ENCODE data around the gene ASB16. TPM values are rescaled to one million over a fixed set of nuclear protein-coding genes. Genes with fewer than 3 reads are reported as not detected.

The ASB16 gene
- total and polyA plus RNA-seq, 9 of the 15 experiments (the other 6 are each of a cell fraction or from before 2014, with no cell fraction given), result 0.03 to 0.07 TPM; not detected in 7

DNA sequence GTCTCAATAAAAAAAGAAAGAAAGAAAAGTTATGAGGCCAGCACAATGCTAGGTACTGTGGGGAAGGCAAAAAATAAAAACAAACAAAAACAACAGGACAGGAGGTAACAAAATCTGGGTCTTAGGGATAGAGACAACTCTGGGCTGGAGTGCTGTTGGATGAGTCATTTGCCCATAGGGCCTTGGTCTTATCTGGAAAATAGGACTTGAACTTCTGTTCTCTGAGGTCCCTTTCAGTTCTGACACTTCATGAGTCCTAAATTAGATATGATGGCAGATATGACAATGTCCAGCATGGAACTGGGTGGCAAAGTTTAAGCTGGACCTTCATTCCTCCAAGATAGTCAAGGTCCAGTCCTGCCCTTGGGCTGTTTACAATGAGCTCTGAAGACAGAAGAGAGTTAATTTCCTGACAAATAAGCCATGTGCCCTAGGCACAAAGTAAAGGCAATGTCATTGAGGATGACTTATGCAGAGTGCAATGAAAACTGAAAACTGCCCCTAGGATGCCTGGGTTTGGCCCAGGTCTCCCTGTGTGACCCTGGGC, 38.2 kb upstream of the ASB16 start (continued):
- TF ChIP-seq CUX1 (CRISPR knock-in tag; IDR thresholded peaks at IDR 0.05) (no peak), ZNF830 (CRISPR knock-in tag; IDR thresholded peaks at IDR 0.05) (no peak), NCOA6 (IDR thresholded peaks at IDR 0.05) (no peak), NCOA1 (IDR thresholded peaks at IDR 0.05; ENCODE audit: low read depth) (0 out of 2 replicates have a peak, but pooled peaks have one; percentile 17), ZNF561 (CRISPR knock-in tag; conservative IDR thresholded peaks at IDR 0.05) (no peak), NBN (IDR thresholded peaks at IDR 0.05; ENCODE audit: low read depth) (0 out of 2 replicates have a peak, but pooled peaks have one; percentile 72), RBM17 (IDR thresholded peaks at IDR 0.05; ENCODE audit: borderline replicate concordance, low read depth, low read length) (no peak), OTX1 (CRISPR knock-in tag; IDR thresholded peaks at IDR 0.05) (no peak), MAFK (IDR thresholded peaks at IDR 0.05; ENCODE audit: low read length) (no peak), ZSCAN32 (CRISPR knock-in tag; IDR thresholded peaks at IDR 0.05) (no peak), SOX6 (IDR thresholded peaks at IDR 0.05) (no peak), PHTF2 (CRISPR knock-in tag; IDR thresholded peaks at IDR 0.05) (no peak), RBFOX2 (IDR thresholded peaks at IDR 0.05; ENCODE audit: low read depth, low read length) (no peak), EWSR1 (IDR thresholded peaks at IDR 0.05; ENCODE audit: borderline replicate concordance, low read depth, partially characterized antibody) (no peak), MTA3 (IDR thresholded peaks at IDR 0.05; ENCODE audit: borderline replicate concordance) (0 out of 2 replicates have a peak, but pooled peaks have one; percentile 34)
- TF ChIP-seq, protein P1, sequence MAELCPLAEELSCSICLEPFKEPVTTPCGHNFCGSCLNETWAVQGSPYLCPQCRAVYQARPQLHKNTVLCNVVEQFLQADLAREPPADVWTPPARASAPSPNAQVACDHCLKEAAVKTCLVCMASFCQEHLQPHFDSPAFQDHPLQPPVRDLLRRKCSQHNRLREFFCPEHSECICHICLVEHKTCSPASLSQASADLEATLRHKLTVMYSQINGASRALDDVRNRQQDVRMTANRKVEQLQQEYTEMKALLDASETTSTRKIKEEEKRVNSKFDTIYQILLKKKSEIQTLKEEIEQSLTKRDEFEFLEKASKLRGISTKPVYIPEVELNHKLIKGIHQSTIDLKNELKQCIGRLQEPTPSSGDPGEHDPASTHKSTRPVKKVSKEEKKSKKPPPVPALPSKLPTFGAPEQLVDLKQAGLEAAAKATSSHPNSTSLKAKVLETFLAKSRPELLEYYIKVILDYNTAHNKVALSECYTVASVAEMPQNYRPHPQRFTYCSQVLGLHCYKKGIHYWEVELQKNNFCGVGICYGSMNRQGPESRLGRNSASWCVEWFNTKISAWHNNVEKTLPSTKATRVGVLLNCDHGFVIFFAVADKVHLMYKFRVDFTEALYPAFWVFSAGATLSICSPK (IDR thresholded peaks at IDR 0.05; ENCODE audit: borderline replicate concordance), result no peak
- TF ChIP-seq, protein P2, sequence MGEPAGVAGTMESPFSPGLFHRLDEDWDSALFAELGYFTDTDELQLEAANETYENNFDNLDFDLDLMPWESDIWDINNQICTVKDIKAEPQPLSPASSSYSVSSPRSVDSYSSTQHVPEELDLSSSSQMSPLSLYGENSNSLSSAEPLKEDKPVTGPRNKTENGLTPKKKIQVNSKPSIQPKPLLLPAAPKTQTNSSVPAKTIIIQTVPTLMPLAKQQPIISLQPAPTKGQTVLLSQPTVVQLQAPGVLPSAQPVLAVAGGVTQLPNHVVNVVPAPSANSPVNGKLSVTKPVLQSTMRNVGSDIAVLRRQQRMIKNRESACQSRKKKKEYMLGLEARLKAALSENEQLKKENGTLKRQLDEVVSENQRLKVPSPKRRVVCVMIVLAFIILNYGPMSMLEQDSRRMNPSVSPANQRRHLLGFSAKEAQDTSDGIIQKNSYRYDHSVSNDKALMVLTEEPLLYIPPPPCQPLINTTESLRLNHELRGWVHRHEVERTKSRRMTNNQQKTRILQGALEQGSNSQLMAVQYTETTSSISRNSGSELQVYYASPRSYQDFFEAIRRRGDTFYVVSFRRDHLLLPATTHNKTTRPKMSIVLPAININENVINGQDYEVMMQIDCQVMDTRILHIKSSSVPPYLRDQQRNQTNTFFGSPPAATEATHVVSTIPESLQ (CRISPR knock-in tag; IDR thresholded peaks at IDR 0.05), result no peak
- TF ChIP-seq, protein P3, sequence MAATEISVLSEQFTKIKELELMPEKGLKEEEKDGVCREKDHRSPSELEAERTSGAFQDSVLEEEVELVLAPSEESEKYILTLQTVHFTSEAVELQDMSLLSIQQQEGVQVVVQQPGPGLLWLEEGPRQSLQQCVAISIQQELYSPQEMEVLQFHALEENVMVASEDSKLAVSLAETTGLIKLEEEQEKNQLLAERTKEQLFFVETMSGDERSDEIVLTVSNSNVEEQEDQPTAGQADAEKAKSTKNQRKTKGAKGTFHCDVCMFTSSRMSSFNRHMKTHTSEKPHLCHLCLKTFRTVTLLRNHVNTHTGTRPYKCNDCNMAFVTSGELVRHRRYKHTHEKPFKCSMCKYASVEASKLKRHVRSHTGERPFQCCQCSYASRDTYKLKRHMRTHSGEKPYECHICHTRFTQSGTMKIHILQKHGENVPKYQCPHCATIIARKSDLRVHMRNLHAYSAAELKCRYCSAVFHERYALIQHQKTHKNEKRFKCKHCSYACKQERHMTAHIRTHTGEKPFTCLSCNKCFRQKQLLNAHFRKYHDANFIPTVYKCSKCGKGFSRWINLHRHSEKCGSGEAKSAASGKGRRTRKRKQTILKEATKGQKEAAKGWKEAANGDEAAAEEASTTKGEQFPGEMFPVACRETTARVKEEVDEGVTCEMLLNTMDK (IDR thresholded peaks at IDR 0.05; ENCODE audit: borderline replicate concordance, insufficient read depth, low read depth, low read length, poor library complexity, severe bottlenecking), result no peak
